Measurements from ENCODE around the gene SUPT3H.
"Not testable (repeated sequence)": the region's sequence is repeated elsewhere in the genome, so short reads cannot be mapped to it uniquely, and the experiment has no call there.

SUPT3H gene

GRCh38 chr6:45299096-45299581 is 78.6 kb downstream of the SUPT3H start:
- no peak for TF ChIP-seq JUND (IDR thresholded peaks at IDR 0.05; ENCODE audit: low read depth)
- in situ Hi-C loops (cut with HindIII; ENCODE audit: low pct_unique_long_range_greater_than_20kb, low sequenced_read_pairs) = no loop called here
- no peak for DNase-seq (ENCODE audit: low read depth in 1 of 2, low spot score in 1 of 2)

GRCh38 chr6:45297320-45297719 is 80.4 kb downstream of the SUPT3H start:
- no peak for TF ChIP-seq JUND (IDR thresholded peaks at IDR 0.05; ENCODE audit: low read depth)
- in situ Hi-C loops (cut with HindIII; ENCODE audit: low pct_unique_long_range_greater_than_20kb, low sequenced_read_pairs) = no loop called here
- no peak for DNase-seq (ENCODE audit: low read depth in 1 of 2, low spot score in 1 of 2)

GRCh38 chr6:45294065-45294701 is 83.6 kb downstream of the SUPT3H start:
- in situ Hi-C loops (cut with HindIII; ENCODE audit: low pct_unique_long_range_greater_than_20kb, low sequenced_read_pairs); DNase-seq (ENCODE audit: low read depth in 1 of 2, low spot score in 1 of 2): not testable (repeated sequence)

GRCh38 chr6:45293306-45293705 is 84.4 kb downstream of the SUPT3H start:
- TF ChIP-seq JUND (IDR thresholded peaks at IDR 0.05; ENCODE audit: low read depth) = no peak
- DNase-seq (ENCODE audit: low read depth in 1 of 2, low spot score in 1 of 2) = no peak
- in situ Hi-C loops (cut with HindIII; ENCODE audit: low pct_unique_long_range_greater_than_20kb, low sequenced_read_pairs) = no loop called here

GRCh38 chr6:45289751-45290514 is 87.8 kb downstream of the SUPT3H start:
- DNase-seq (ENCODE audit: low read depth in 1 of 2, low spot score in 1 of 2) = no peak
- no peak for TF ChIP-seq JUND (IDR thresholded peaks at IDR 0.05; ENCODE audit: low read depth)
- in situ Hi-C loops (cut with HindIII; ENCODE audit: low pct_unique_long_range_greater_than_20kb, low sequenced_read_pairs) = no loop called here

- DNase-seq (ENCODE audit: low read depth in 1 of 2, low spot score in 1 of 2); in situ Hi-C loops (cut with HindIII; ENCODE audit: low pct_unique_long_range_greater_than_20kb, low sequenced_read_pairs): not testable (repeated sequence)
Observed at GRCh38 chr6:45286707-45287106, 91.0 kb downstream of the SUPT3H start.

GRCh38 chr6:45278367-45278766 is 99.4 kb downstream of the SUPT3H start:
- DNase-seq (ENCODE audit: low read depth in 1 of 2, low spot score in 1 of 2) = no peak
- TF ChIP-seq JUND (IDR thresholded peaks at IDR 0.05; ENCODE audit: low read depth) = no peak
- in situ Hi-C loops (cut with HindIII; ENCODE audit: low pct_unique_long_range_greater_than_20kb, low sequenced_read_pairs) = no loop called here

GRCh38 chr6:45277741-45278140 is 100.0 kb downstream of the SUPT3H start:
- in situ Hi-C loops (cut with HindIII; ENCODE audit: low pct_unique_long_range_greater_than_20kb, low sequenced_read_pairs) = not testable (repeated sequence)

GRCh38 chr6:45275358-45275757 is 102.4 kb downstream of the SUPT3H start:
- in situ Hi-C loops (cut with HindIII; ENCODE audit: low pct_unique_long_range_greater_than_20kb, low sequenced_read_pairs) = no loop called here
- DNase-seq (ENCODE audit: low read depth in 1 of 2, low spot score in 1 of 2) = no peak
- TF ChIP-seq JUND (IDR thresholded peaks at IDR 0.05; ENCODE audit: low read depth) = no peak

More at GRCh38 chr6:45277741-45278140, 100.0 kb downstream of the SUPT3H start:
- not testable (repeated sequence) for DNase-seq (ENCODE audit: low read depth in 1 of 2, low spot score in 1 of 2)

- in situ Hi-C loops (cut with HindIII; ENCODE audit: low pct_unique_long_range_greater_than_20kb, low sequenced_read_pairs) = no loop called here
- no peak for DNase-seq (ENCODE audit: low read depth in 1 of 2, low spot score in 1 of 2)
- no peak for TF ChIP-seq JUND (IDR thresholded peaks at IDR 0.05; ENCODE audit: low read depth)
Observed at GRCh38 chr6:45272626-45273025, 105.1 kb downstream of the SUPT3H start.

- no peak for DNase-seq (ENCODE audit: low read depth in 1 of 2, low spot score in 1 of 2)
- in situ Hi-C loops (cut with HindIII; ENCODE audit: low pct_unique_long_range_greater_than_20kb, low sequenced_read_pairs) = no loop called here
- no peak for TF ChIP-seq JUND (IDR thresholded peaks at IDR 0.05; ENCODE audit: low read depth)
Observed at GRCh38 chr6:45265246-45265645, 112.5 kb downstream of the SUPT3H start.

GRCh38 chr6:45260696-45261095 is 117.0 kb downstream of the SUPT3H start:
- in situ Hi-C loops (cut with HindIII; ENCODE audit: low pct_unique_long_range_greater_than_20kb, low sequenced_read_pairs) = no loop called here
- no peak for DNase-seq (ENCODE audit: low read depth in 1 of 2, low spot score in 1 of 2)
- no peak for TF ChIP-seq JUND (IDR thresholded peaks at IDR 0.05; ENCODE audit: low read depth)
